H1 (cell line): Measurements from ENCODE around the gene CCP110. TPM values are rescaled to one million over a fixed set of nuclear protein-coding genes. Genes with fewer than 3 reads are reported as not detected.

Experiments used
- CTCF ChIA-PET: fragments of 300-600 bp; sonication (Branson Sonifier 250); formaldehyde crosslinking; loops from one replicate; lab custom pipeline; 2021; ENCODE audit not compliant: partially characterized antibody; lab: Charles Lee
- POLR2A ChIA-PET: fragments of 300-600 bp; sonication (Branson Sonifier 250); formaldehyde crosslinking; loops from one replicate; lab custom pipeline; 2021; ENCODE audit warnings: inconsistent platforms; ENCODE audit not compliant: partially characterized antibody; lab: Charles Lee
- DNase-seq, 2 experiments: peaks; one replicate each; pipeline versions ENCODE4 v3.0.0 to v3.0.0-alpha.2; 2010 to 2022; ENCODE audit warnings: low spot score in 2 of 2, low read depth in 1 of 2, mixed read lengths in 1 of 2
- FAIRE-seq: peaks from 2 replicates; lab custom pipeline; 2011; peaks lifted over from hg19 to GRCh38; lab: Jason Lieb, UNC
- H2AFZ ChIP-seq: 2 replicates; pipeline ENCODE4 v1.8.1; 2012; ENCODE audit warnings: low read length, inconsistent platforms
- H2AK5ac ChIP-seq: 2 replicates; pipeline ENCODE4 v1.6.1; 2013; ENCODE audit warnings: low read depth, low read length
- H2BK120ac ChIP-seq: replicated peaks from 2 replicates; pipeline ENCODE3; 2013; ENCODE audit warnings: low read depth, low read length, inconsistent platforms
- H2BK12ac ChIP-seq: 2 replicates; pipeline ENCODE4 v1.6.1; 2013; ENCODE audit warnings: low read depth, low read length
- H2BK15ac ChIP-seq: 2 replicates; pipeline ENCODE4 v1.6.1; 2013; ENCODE audit warnings: low read length
- H2BK20ac ChIP-seq: 2 replicates; pipeline ENCODE4 v1.6.1; 2013; ENCODE audit warnings: low read length
- H2BK5ac ChIP-seq: 2 replicates; pipeline ENCODE4 v1.6.1; 2013; ENCODE audit warnings: low read depth, low read length
- H3K14ac ChIP-seq: 2 replicates; pipeline ENCODE4 v1.6.1; 2013; ENCODE audit warnings: inconsistent platforms; ENCODE audit not compliant: insufficient read length
- H3K18ac ChIP-seq: 2 replicates; pipeline ENCODE4 v1.6.1; 2013; ENCODE audit warnings: low read length; ENCODE audit errors: extremely low read depth
- H3K23ac ChIP-seq: 2 replicates; pipeline ENCODE4 v1.6.1; 2013; ENCODE audit warnings: inconsistent platforms; ENCODE audit not compliant: insufficient read length
- H3K23me2 ChIP-seq: 2 replicates; pipeline ENCODE4 v1.6.1; 2013; ENCODE audit warnings: low read depth, low read length
- H3K27ac ChIP-seq: 2 replicates; pipeline ENCODE4 v1.6.1; 2011; ENCODE audit warnings: low read depth, low read length, inconsistent platforms
- H3K27me3 ChIP-seq, 4 experiments: replicated peaks in 1 of 4; 1 replicate in 1 of 4; 2 replicates in 3 of 4; pipeline versions ENCODE4 v1.6.1 to v1.8.1; 2011 to 2013; ENCODE audit warnings: low read length in 3 of 4, mild to moderate bottlenecking in 3 of 4, inconsistent platforms in 2 of 4, mixed read lengths in 2 of 4, moderate library complexity in 1 of 4; ENCODE audit not compliant: control insufficient read depth in 3 of 4, insufficient read depth in 3 of 4; ENCODE audit errors: extremely low read depth in 1 of 4
- H3K36me3 ChIP-seq, 4 experiments: 2 replicates each; pipeline versions ENCODE4 v1.6.1 to v1.8.1; 2011 to 2013; ENCODE audit warnings: mild to moderate bottlenecking in 4 of 4, low read length in 3 of 4, moderate library complexity in 2 of 4, control low read depth in 1 of 4, inconsistent platforms in 1 of 4; ENCODE audit not compliant: insufficient read depth in 4 of 4, control insufficient read depth in 2 of 4
- H3K4ac ChIP-seq: replicated peaks from 2 replicates; pipeline ENCODE3; 2013; ENCODE audit warnings: low read length, low read depth, mixed read lengths, inconsistent platforms; ENCODE audit not compliant: insufficient read length
- H3K4me1 ChIP-seq, 4 experiments: replicated peaks in 1 of 4; 1 replicate in 1 of 4; 2 replicates in 3 of 4; pipeline versions ENCODE4 v1.6.1 to v1.8.1; 2011 to 2013; ENCODE audit warnings: low read length in 3 of 4, inconsistent platforms in 2 of 4, mixed read lengths in 1 of 4; ENCODE audit not compliant: insufficient read depth in 4 of 4, control insufficient read depth in 3 of 4
- H3K4me2 ChIP-seq, 2 experiments: 2 replicates each; pipeline versions ENCODE4 v1.6.1 to v1.8.1; 2011 to 2013; ENCODE audit warnings: low read depth in 2 of 2, low read length in 2 of 2, control low read depth in 1 of 2, inconsistent platforms in 1 of 2, mild to moderate bottlenecking in 1 of 2; ENCODE audit not compliant: insufficient read depth in 1 of 2
- H3K4me3 ChIP-seq, 4 experiments: fragments of 200-600, 300-600 bp in 1 of 4; sonication (generic), shearing (Covaris generic), sonication (Bioruptor Twin) in 1 of 4; 2 replicates each; pipeline versions ENCODE4 v1.5.1 to v1.8.1; 2011 to 2016; ENCODE audit warnings: low read length in 4 of 4, low read depth in 3 of 4, control low read depth in 2 of 4, inconsistent platforms in 2 of 4, mild to moderate bottlenecking in 2 of 4, mixed read lengths in 1 of 4, moderate library complexity in 1 of 4; ENCODE audit not compliant: insufficient read depth in 2 of 4; ENCODE audit errors: extremely low read depth in 1 of 4
- H3K56ac ChIP-seq: replicated peaks from 2 replicates; pipeline ENCODE3; 2013; ENCODE audit warnings: low read depth, mild to moderate bottlenecking, mixed read lengths, low read length, inconsistent platforms; ENCODE audit not compliant: insufficient read length
- H3K79me1 ChIP-seq: 2 replicates; pipeline ENCODE4 v1.6.1; 2013; ENCODE audit warnings: low read depth, low read length, control low read depth
- H3K79me2 ChIP-seq, 2 experiments: 2 replicates each; pipeline versions ENCODE4 v1.6.1 to v1.8.1; 2012 to 2013; ENCODE audit warnings: low read length in 2 of 2, mild to moderate bottlenecking in 2 of 2, inconsistent platforms in 1 of 2; ENCODE audit not compliant: insufficient read depth in 2 of 2, control insufficient read depth in 1 of 2
- H3K9ac ChIP-seq, 4 experiments: replicated peaks in 1 of 4; 1 replicate in 1 of 4; 2 replicates in 3 of 4; pipeline versions ENCODE4 v1.6.1 to v1.8.1; 2011 to 2013; ENCODE audit warnings: low read depth in 3 of 4, low read length in 3 of 4, control low read depth in 2 of 4, mild to moderate bottlenecking in 2 of 4, moderate library complexity in 2 of 4, inconsistent platforms in 1 of 4; ENCODE audit errors: extremely low read depth in 1 of 4
- H3K9me3 ChIP-seq, 2 experiments: 2 replicates each; pipeline versions ENCODE4 v1.6.1 to v1.8.1; 2012 to 2013; ENCODE audit warnings: mild to moderate bottlenecking in 2 of 2, moderate library complexity in 2 of 2, control low read depth in 1 of 2, inconsistent platforms in 1 of 2, low read depth in 1 of 2, low read length in 1 of 2, mixed read lengths in 1 of 2; ENCODE audit not compliant: insufficient read depth in 2 of 2
- H4K20me1 ChIP-seq, 2 experiments: replicated peaks in 1 of 2; 2 replicates each; pipeline versions ENCODE3 to v1.8.1; 2011 to 2013; ENCODE audit warnings: inconsistent platforms in 2 of 2, low read length in 2 of 2, mild to moderate bottlenecking in 1 of 2; ENCODE audit not compliant: insufficient read depth in 2 of 2, control insufficient read depth in 1 of 2
- H4K5ac ChIP-seq: 2 replicates; pipeline ENCODE4 v1.6.1; 2013; ENCODE audit warnings: low read length, low read depth, mixed read lengths, inconsistent platforms; ENCODE audit not compliant: insufficient read length
- H4K8ac ChIP-seq: 2 replicates; pipeline ENCODE4 v1.8.0; 2013; ENCODE audit warnings: mild to moderate bottlenecking, moderate library complexity, low read length, inconsistent platforms; ENCODE audit not compliant: insufficient read depth; ENCODE audit errors: extremely low read depth
- H4K91ac ChIP-seq: replicated peaks from 2 replicates; pipeline ENCODE3; 2013; ENCODE audit warnings: low read length, mixed read lengths, inconsistent platforms; ENCODE audit not compliant: insufficient read length
- CTCF ChIP-seq, 3 experiments: IDR thresholded peaks; 1 replicate in 2 of 3; 2 replicates in 1 of 3; pipeline versions ENCODE4 v1.5.1 to v1.6.1; 2011; ENCODE audit warnings: low read length in 3 of 3, mild to moderate bottlenecking in 3 of 3, inconsistent platforms in 2 of 3, low read depth in 1 of 3, moderate library complexity in 1 of 3; ENCODE audit not compliant: insufficient read depth in 1 of 3; ENCODE audit errors: control extremely low read depth in 1 of 3
- JUN ChIP-seq: IDR thresholded peaks from 2 replicates; pipeline ENCODE4 v1.6.1; 2011; ENCODE audit warnings: low read depth, mild to moderate bottlenecking, improper control_type of control experiment, low read length
- MAX ChIP-seq: IDR thresholded peaks from 2 replicates; pipeline ENCODE4 v1.6.1; 2012; ENCODE audit warnings: inconsistent platforms
- RBBP5 ChIP-seq: IDR thresholded peaks from 2 replicates; pipeline ENCODE4 v1.7.1; 2012; ENCODE audit warnings: low read depth, mild to moderate bottlenecking, inconsistent platforms, low read length, moderate library complexity, borderline replicate concordance
- SIRT6 ChIP-seq: IDR thresholded peaks from one replicate; pipeline ENCODE4 v1.7.1; 2012; ENCODE audit warnings: low read length, inconsistent platforms
- TAF1 ChIP-seq: IDR thresholded peaks from 2 replicates; pipeline ENCODE4 v1.6.1; 2011; ENCODE audit warnings: mild to moderate bottlenecking, low read depth, low read length
- YY1 ChIP-seq: IDR thresholded peaks from 2 replicates; pipeline ENCODE4 v1.6.1; 2011; ENCODE audit warnings: low read depth, mild to moderate bottlenecking, low read length
- WGBS, 2 experiments: shearing (Covaris generic) in 1 of 2; methylation state at CpG; one replicate each; pipeline versions ENCODE4 v1.1.6 to v1.1.7; 2013 to 2015; ENCODE audit warnings: low lambda C conversion rate in 2 of 2, mixed read lengths in 2 of 2, inconsistent platforms in 1 of 2, low coverage in 1 of 2, missing lambda C conversion rate in 1 of 2; ENCODE audit not compliant: insufficient replicate concordance in 2 of 2, insufficient coverage in 1 of 2, insufficient read length in 1 of 2; ENCODE audit errors: extremely low coverage in 1 of 2, missing lambda C conversion rate in 1 of 2; 5-methylcytosine and 5-hydroxymethylcytosine counted together
- polyA plus RNA-seq, 7 experiments: library from polyadenylated mRNA; depleted of rRNA in 3 of 7; stranded (reverse) in 5 of 7; unstranded in 2 of 7; fragments of >200 nt in 5 of 7; fragments of 200-250 nt in 2 of 7; gene quantifications; 1 replicate in 5 of 7; 2 replicates in 1 of 7; 4 replicates in 1 of 7; pipeline versions ENCODE4 v1.2.1 to v1.2.3, GENCODE V29; 2011 to 2013; ENCODE audit warnings: missing spikeins in 2 of 7, mixed read lengths in 2 of 7
- total RNA-seq: library from RNA; stranded (reverse); fragmentation: NEBNext Ultra II Directional; extraction: Animal tissue kit (Norgen Biotek cat#: 25700); gene quantifications from 2 replicates; pipeline ENCODE4 v1.2.1, GENCODE V29; 2021

The CCP110 gene
- total and polyA plus RNA-seq, 2 of the 8 experiments (the other 6 are each of a cell fraction or from before 2014, with no cell fraction given) = 3.2 to 19.8 TPM

GRCh38 chr16:19521471-19522396, 2.0 kb upstream of the CCP110 start, which contains the start of gene GDE1:
Gene GDE1 (minus strand): TSS chr16:19522098. CDS start chr16:19521964, 134 bp downstream.
- ChIA-PET CTCF (interaction anchor here (0.6 to 1.0 kb wide), 2 partner anchors 305 to 320 kb away, joined by 3 read pairs; no protein-coding TSS in a partner anchor), POLR2A (interaction anchor here (0.7 to 2.2 kb wide), 5 partner anchors 9 to 197 kb away, joined by 3 to 13 read pairs (median 4); partner anchors contain the start of genes IQCK and VPS35L)
- Histone ChIP-seq H2BK20ac (no peak within 1 kb of the TSS), H2AFZ (peak within 1 kb of the TSS; percentile 86), H2BK15ac (no peak within 1 kb of the TSS; the same call in 1 of the 2 replicates), H3K4me1 (peaks cover 5 to 17% (median 11%) of the 10 kb centered on the region in 4 experiments; a peak in 6 of 7 replicates), H3K27ac (peak within 1 kb of the TSS; percentile 64), H3K27me3 (no peaks in the 10 kb centered on the region), H3K4me2 (peak within 1 kb of the TSS; percentile 81 to 97), H2BK120ac (no peak within 1 kb of the TSS), H2AK5ac (no peak within 1 kb of the TSS; the same call in 1 of the 2 replicates), H4K20me1 (peaks cover 2 to 3% of the 10 kb centered on the region in 2 experiments), H3K9me3 (no peaks in the 10 kb centered on the region), H3K4me3 (peak within 1 kb of the TSS; percentile 85 to 92 (median 88)), H3K56ac (no peak within 1 kb of the TSS), H3K36me3 (peaks cover 0 to 9% (median 6%) of the 10 kb centered on the region in 4 experiments; a peak in 5 of 8 replicates), H3K18ac (peak within 1 kb of the TSS; percentile 64), H3K23ac (no peak within 1 kb of the TSS), H3K23me2 (peaks cover 8% of the 10 kb centered on the region), H4K91ac (peak within 1 kb of the TSS; percentile 81), H3K79me2 (peaks cover 3 to 63% of the 10 kb centered on the region in 2 experiments; a peak in 3 of 4 replicates), H2BK5ac (peak within 1 kb of the TSS; percentile 82), H4K5ac (no peak within 1 kb of the TSS), H3K14ac (no peak within 1 kb of the TSS), H3K4ac (no peak within 1 kb of the TSS), H2BK12ac (no peak within 1 kb of the TSS), H3K79me1 (peaks cover 5% of the 10 kb centered on the region; the same call in 1 of the 2 replicates), H3K9ac (peak within 1 kb of the TSS; percentile 80 to 86 (median 82)), H4K8ac (peak within 1 kb of the TSS; percentile 91; the same call in 1 of the 2 replicates)
- peak; percentile 85 to 97 for DNase-seq
- WGBS, 2 experiments = 1% methylated on average over 53 of the region's 62 CpGs; no CpG with 5 or more reads in 1 of the 2 experiments
- FAIRE-seq = no peak
- peak; percentile 88 for TF ChIP-seq TAF1
- peak; percentile 92 for TF ChIP-seq YY1
- TF ChIP-seq MAX = peak; percentile 56
- TF ChIP-seq RBBP5 = no peak; the same call in none of the 2 replicates
- TF ChIP-seq SIRT6 = no peak
- TF ChIP-seq JUN = no peak
- peak; percentile 10 to 44 (median 34); a peak in 3 of 4 replicates for TF ChIP-seq CTCF (IDR thresholded peaks at IDR 0.05; ENCODE audit: control extremely low read depth in 1 of 3, insufficient read depth in 1 of 3, low read depth in 1 of 3, low read length in 3 of 3)
